KG1 (cell line): ENCODE results near the gene CRAT.

ENCODE experiments used
- DNase-seq: peaks from one replicate; lab custom pipeline; 2025; lab: John Stamatoyannopoulos, UW

CRAT gene

GRCh38 chr9:129110740-129111527 is at the start of gene CRAT, which contains the start of gene PTPA:
TSS of gene CRAT (minus strand) at chr9:129110793. CDS start at chr9:129110509, 284 bp downstream.
TSS of gene PTPA (plus strand) at chr9:129111415. CDS start at chr9:129111601, 186 bp downstream.
- DNase-seq: peak; percentile 87

- no peak for DNase-seq
Observed at GRCh38 chr9:129156163-129156562, 45.6 kb upstream of the CRAT start.

- DNase-seq: no peak
Observed at GRCh38 chr9:129154866-129155477, 44.4 kb upstream of the CRAT start.

GRCh38 chr9:129151469-129151868 is 40.9 kb upstream of the CRAT start:
- no peak for DNase-seq

- DNase-seq: no peak
Observed at GRCh38 chr9:129150672-129151211, 40.1 kb upstream of the CRAT start.

- no peak for DNase-seq
Observed at GRCh38 chr9:129150122-129150521, 39.5 kb upstream of the CRAT start.

- no peak for DNase-seq
Observed at GRCh38 chr9:129149442-129149841, 38.8 kb upstream of the CRAT start.

GRCh38 chr9:129148463-129149204 is 38.0 kb upstream of the CRAT start:
- no peak for DNase-seq

- DNase-seq: no peak
Observed at GRCh38 chr9:129146441-129146941, 35.9 kb upstream of the CRAT start.

GRCh38 chr9:129145841-129146292 is 35.3 kb upstream of the CRAT start:
- no peak for DNase-seq

- no peak for DNase-seq
Observed at GRCh38 chr9:129145316-129145715, 34.7 kb upstream of the CRAT start.

- peak; percentile 10 for DNase-seq
Observed at GRCh38 chr9:129143031-129143927, 32.7 kb upstream of the CRAT start.

- no peak for DNase-seq
Observed at GRCh38 chr9:129142138-129142935, 31.7 kb upstream of the CRAT start.

GRCh38 chr9:129141066-129142041 is 30.8 kb upstream of the CRAT start:
- DNase-seq: no peak

- no peak for DNase-seq
Observed at GRCh38 chr9:129140397-129141065, 29.9 kb upstream of the CRAT start.

- DNase-seq: peak; percentile 81
Observed at GRCh38 chr9:129139993-129140396, 29.4 kb upstream of the CRAT start.

- DNase-seq: peak; percentile 81
Observed at GRCh38 chr9:129139233-129139992, 28.8 kb upstream of the CRAT start.
